HepG2 (cell line): ENCODE results near the gene TLX1. TPM values are rescaled to one million over a fixed set of nuclear protein-coding genes. Genes with fewer than 3 reads are reported as not detected.

Source experiments
- ATAC-seq: fragments of 200-7000 bp; cut with Tn5 transposase; 3 replicates; pipeline ENCODE4 v1.9.1; 2020; ENCODE audit warnings: mild to moderate bottlenecking, moderate library complexity
- BruUV-seq: library from RNA; stranded (reverse); fragments of 400-500 nt; replicated peaks from 2 replicates; lab custom pipeline; 2021; lab: Mats Ljungman, UMichigan
- CTCF ChIA-PET: fragments of 300-600 bp; formaldehyde crosslinking; extraction: SDS; loops from one replicate; lab custom pipeline; 2021; ENCODE audit warnings: low total read pairs, inconsistent platforms, low intra/inter-chr PET ratio; lab: Yijun Ruan, JAX
- POLR2A ChIA-PET: fragments of 350-600 bp; sonication (Branson Sonifier 250); formaldehyde crosslinking; loops from one replicate; lab custom pipeline; 2020; ENCODE audit warnings: antibody characterized with exemption, inconsistent platforms; lab: Yijun Ruan, JAX
- DNase-seq: peaks from one replicate; pipeline ENCODE4 v3.0.0-alpha.2; 2015; ENCODE audit warnings: low spot score
- FAIRE-seq: peaks from 3 replicates; lab custom pipeline; 2011; peaks lifted over from hg19 to GRCh38; lab: Jason Lieb, UNC
- H2AFZ ChIP-seq: one replicate; pipeline ENCODE4 v1.6.1; 2011; ENCODE audit warnings: low read length, inconsistent platforms
- H3K27ac ChIP-seq: fragments of 300-600 bp; 3 replicates; pipeline ENCODE4 v1.8.0; 2011; ENCODE audit warnings: mixed run types, mild to moderate bottlenecking, mixed read lengths, low read length, inconsistent platforms; ENCODE audit not compliant: insufficient read depth; ENCODE audit errors: extremely low read length
- H3K27me3 ChIP-seq, 2 experiments: fragments of 200-600 bp in 1 of 2; 2 replicates in 1 of 2; 3 replicates in 1 of 2; pipeline versions ENCODE4 v1.6.0 to v1.8.0; 2011; ENCODE audit warnings: low read length in 2 of 2, mild to moderate bottlenecking in 2 of 2, moderate library complexity in 2 of 2, inconsistent platforms in 1 of 2; ENCODE audit not compliant: insufficient read depth in 2 of 2, control insufficient read depth in 1 of 2
- H3K36me3 ChIP-seq, 2 experiments: fragments of 200-600 bp in 1 of 2; replicated peaks in 1 of 2; 2 replicates in 1 of 2; 3 replicates in 1 of 2; pipeline versions ENCODE4 v1.5.1 to v1.8.0; 2011; ENCODE audit warnings: low read length in 2 of 2, inconsistent platforms in 1 of 2; ENCODE audit not compliant: insufficient read depth in 2 of 2, control insufficient read depth in 1 of 2
- H3K4me1 ChIP-seq: 2 replicates; pipeline ENCODE4 v1.5.1; 2012; ENCODE audit warnings: low read length, inconsistent platforms; ENCODE audit not compliant: insufficient read depth
- H3K4me2 ChIP-seq: 2 replicates; pipeline ENCODE4 v1.6.0; 2011; ENCODE audit warnings: low read depth, low read length, inconsistent platforms
- H3K4me3 ChIP-seq, 3 experiments: fragments of 200-600 bp in 1 of 3; sonication (generic), shearing (Covaris generic) in 1 of 3; replicated peaks in 1 of 3; 2 replicates each; pipeline ENCODE4 v1.5.1; 2011 to 2016; ENCODE audit warnings: low read length in 3 of 3, inconsistent platforms in 2 of 3, low read depth in 2 of 3, mild to moderate bottlenecking in 2 of 3, control low read depth in 1 of 3, mixed read lengths in 1 of 3; ENCODE audit not compliant: insufficient read depth in 1 of 3
- H3K79me2 ChIP-seq: one replicate; pipeline ENCODE4 v1.6.1; 2011; ENCODE audit warnings: low read length, inconsistent platforms; ENCODE audit not compliant: insufficient read depth
- H3K9ac ChIP-seq: 2 replicates; pipeline ENCODE4 v1.6.0; 2011; ENCODE audit warnings: mild to moderate bottlenecking, low read depth, low read length, inconsistent platforms; ENCODE audit not compliant: insufficient read depth
- H3K9me3 ChIP-seq: 2 replicates; pipeline ENCODE4 v1.5.1; 2012; ENCODE audit warnings: mild to moderate bottlenecking, low read length
- H4K20me1 ChIP-seq: 2 replicates; pipeline ENCODE4 v1.6.0; 2011; ENCODE audit warnings: inconsistent platforms, mild to moderate bottlenecking, low read length, moderate library complexity; ENCODE audit not compliant: insufficient read depth
- AHR ChIP-seq: IDR thresholded peaks from 2 replicates; pipeline ENCODE4 v1.6.1; 2018; ENCODE audit warnings: missing genetic modification reagents, missing compliant biosample characterization
- BCL6 ChIP-seq: IDR thresholded peaks from 2 replicates; pipeline ENCODE4 v1.6.1; 2016; ENCODE audit warnings: missing genetic modification reagents, missing compliant biosample characterization
- ELF3 ChIP-seq: IDR thresholded peaks from 2 replicates; pipeline ENCODE4 v1.6.1; 2016; ENCODE audit warnings: missing genetic modification reagents, missing compliant biosample characterization
- FOXP1 ChIP-seq, 2 experiments: fragments of 450-650 bp in 1 of 2; IDR thresholded peaks; 2 replicates each; pipeline ENCODE4 v1.6.1; 2017 to 2018; ENCODE audit warnings: antibody characterized with exemption in 1 of 2
- KDM2A ChIP-seq: sonication (generic); formaldehyde crosslinking; IDR thresholded peaks from 2 replicates; pipeline ENCODE4 v1.4.0; 2020; ENCODE audit warnings: low read depth, missing genetic modification reagents, borderline replicate concordance
- PBX2 ChIP-seq: IDR thresholded peaks from 2 replicates; pipeline ENCODE4 v1.6.1; 2016; ENCODE audit warnings: control low read depth
- SMC3 ChIP-seq: IDR thresholded peaks from 2 replicates; pipeline ENCODE4 v1.6.1; 2011; ENCODE audit warnings: low read length, improper control_type of control experiment
- SPEN ChIP-seq: sonication (generic); formaldehyde crosslinking; IDR thresholded peaks from 2 replicates; pipeline ENCODE4 v1.5.1; 2020; ENCODE audit warnings: low read depth, mild to moderate bottlenecking, missing genetic modification reagents
- STAG1 ChIP-seq: sonication (generic); formaldehyde crosslinking; IDR thresholded peaks from 2 replicates; pipeline ENCODE4 v1.4.0; 2020; ENCODE audit warnings: missing genetic modification reagents
- ZNF276 ChIP-seq: sonication (generic); formaldehyde crosslinking; IDR thresholded peaks from 2 replicates; pipeline ENCODE4 v1.4.0; 2020; ENCODE audit warnings: mild to moderate bottlenecking, low read depth, missing genetic modification reagents
- ZNF281 ChIP-seq: sonication (generic); formaldehyde crosslinking; IDR thresholded peaks from 2 replicates; pipeline ENCODE4 v1.4.0; 2020; ENCODE audit warnings: missing genetic modification reagents, borderline replicate concordance
- ZNF512B ChIP-seq: sonication (generic); formaldehyde crosslinking; IDR thresholded peaks from 2 replicates; pipeline ENCODE4 v1.5.1; 2020; ENCODE audit warnings: missing genetic modification reagents, mild to moderate bottlenecking, borderline replicate concordance
- ZNF580 ChIP-seq: IDR thresholded peaks from 2 replicates; pipeline ENCODE4 v1.6.1; 2016; ENCODE audit warnings: low read depth, borderline replicate concordance
- WGBS: methylation state at CpG from one replicate; pipeline ENCODE4 v1.1.6; 2017; ENCODE audit warnings: low lambda C conversion rate; 5-methylcytosine and 5-hydroxymethylcytosine counted together
- in situ Hi-C: cut with HindIII; loops from 2 replicates; pipeline ENCODE4 v1.10.0; 2017; ENCODE audit warnings: low pct_unique_long_range_greater_than_20kb; ENCODE audit not compliant: extremely low pct_ligation_motif_present
- intact Hi-C: fragments of 100-400 bp; cut with micrococcal nuclease; formaldehyde crosslinking; loops from one replicate; pipeline ENCODE4 v1.10.0; 2022; ENCODE audit not compliant: unreplicated experiment
- polyA plus RNA-seq, 8 experiments: library from polyadenylated mRNA; depleted of rRNA in 3 of 8; stranded (reverse) in 7 of 8; unstranded in 1 of 8; fragments of >200 nt; fragmentation: Illumina TruSeq in 4 of 8; extraction: Trizol in 4 of 8; gene quantifications; 2 replicates each; pipeline versions ENCODE4 v1.2.1 to v1.2.3, GENCODE V29; 2011 to 2016; ENCODE audit warnings: low read depth in 4 of 8, missing spikeins in 1 of 8, mixed read lengths in 1 of 8; ENCODE audit not compliant: insufficient read depth in 1 of 8
- total RNA-seq, 5 experiments: library from RNA; depleted of rRNA; stranded (reverse); fragments of >200 nt; fragmentation: Illumina TruSeq; extraction: Trizol; gene quantifications; 2 replicates each; pipeline ENCODE4 v1.2.3, GENCODE V29; 2016; ENCODE audit warnings: low read depth in 1 of 5

The TLX1 gene
- total and polyA plus RNA-seq, 2 of the 13 experiments (the other 11 are each of a cell fraction or from before 2014, with no cell fraction given), result 0.07 to 0.26 TPM

- H3K9ac ChIP-seq, result no peak overlapping the region
- no peaks in the 10 kb centered on the region for H4K20me1 ChIP-seq
- peak; percentile 94 for ATAC-seq
- DNase-seq, result peak; percentile 52
- H2AFZ ChIP-seq, result no peak overlapping the region
- no peaks in the 10 kb centered on the region for H3K36me3 ChIP-seq
- intact Hi-C loops, result no loop called here
- WGBS, result 2% methylated on average over 12 of the region's 20 CpGs
- H3K27me3 ChIP-seq, result peaks cover 0 to 22% of the 10 kb centered on the region in 2 experiments; a peak in 2 of 5 replicates
- H3K4me1 ChIP-seq, result peaks cover 17% of the 10 kb centered on the region
- peak overlapping the region; percentile 53 for H3K4me2 ChIP-seq
- ChIA-PET CTCF (interaction anchor here (1.2 kb wide), 1 partner anchor 77 kb away, joined by 4 read pairs; no protein-coding TSS in a partner anchor), POLR2A (interaction anchor here (0.5 kb wide), 1 partner anchor 321 kb away, joined by 3 read pairs; no protein-coding TSS in a partner anchor)
- BruUV-seq, result no TSS peak
- H3K79me2 ChIP-seq, result no peaks in the 10 kb centered on the region
- no peak overlapping the region for H3K27ac ChIP-seq
- H3K4me3 ChIP-seq, result peak overlapping the region in 2 of 3 experiments; percentile 17 to 29; a peak in 1 of 6 replicates
- peak; percentile 93 for FAIRE-seq
- in situ Hi-C loops, result no loop called here
- H3K9me3 ChIP-seq, result no peaks in the 10 kb centered on the region
- TF ChIP-seq BCL6 (CRISPR knock-in tag) (0 out of 2 replicates have a peak, but pooled peaks have one; percentile 14), ZNF276 (peak; percentile 52; the same call in 1 of the 2 replicates), ZNF281 (CRISPR knock-in tag) (no peak), FOXP1 (IDR thresholded peaks at IDR 0.05) (no peak), FOXP1 (CRISPR knock-in tag; IDR thresholded peaks at IDR 0.05) (no peak), ELF3 (CRISPR knock-in tag) (peak; percentile 37; the same call in 1 of the 2 replicates), ZNF580 (CRISPR knock-in tag) (0 out of 2 replicates have a peak, but pooled peaks have one; percentile 33), SPEN (CRISPR knock-in tag) (no peak), PBX2 (CRISPR knock-in tag) (no peak), KDM2A (CRISPR knock-in tag) (peak; percentile 73; the same call in 1 of the 2 replicates), STAG1 (peak; percentile 80), ZNF512B (CRISPR knock-in tag) (0 out of 2 replicates have a peak, but pooled peaks have one; percentile 23), SMC3 (peak; percentile 65), AHR (0 out of 2 replicates have a peak, but pooled peaks have one; percentile 25)
These were observed 30.6 kb downstream of the TLX1 start for GRCh38 chr10:101161494-101162299.
